HG03196 (cell line): ENCODE data around the gene LSP1.

Source experiments
- ATAC-seq: cut with Tn5 transposase; IDR thresholded peaks from one replicate; pipeline ENCODE4 v1.9.1; 2021; ENCODE audit not compliant: unreplicated experiment

LSP1 gene

GRCh38 chr11:1847006-1847735 is 5.7 kb upstream of the LSP1 start:
- ATAC-seq: no peak

DNA sequence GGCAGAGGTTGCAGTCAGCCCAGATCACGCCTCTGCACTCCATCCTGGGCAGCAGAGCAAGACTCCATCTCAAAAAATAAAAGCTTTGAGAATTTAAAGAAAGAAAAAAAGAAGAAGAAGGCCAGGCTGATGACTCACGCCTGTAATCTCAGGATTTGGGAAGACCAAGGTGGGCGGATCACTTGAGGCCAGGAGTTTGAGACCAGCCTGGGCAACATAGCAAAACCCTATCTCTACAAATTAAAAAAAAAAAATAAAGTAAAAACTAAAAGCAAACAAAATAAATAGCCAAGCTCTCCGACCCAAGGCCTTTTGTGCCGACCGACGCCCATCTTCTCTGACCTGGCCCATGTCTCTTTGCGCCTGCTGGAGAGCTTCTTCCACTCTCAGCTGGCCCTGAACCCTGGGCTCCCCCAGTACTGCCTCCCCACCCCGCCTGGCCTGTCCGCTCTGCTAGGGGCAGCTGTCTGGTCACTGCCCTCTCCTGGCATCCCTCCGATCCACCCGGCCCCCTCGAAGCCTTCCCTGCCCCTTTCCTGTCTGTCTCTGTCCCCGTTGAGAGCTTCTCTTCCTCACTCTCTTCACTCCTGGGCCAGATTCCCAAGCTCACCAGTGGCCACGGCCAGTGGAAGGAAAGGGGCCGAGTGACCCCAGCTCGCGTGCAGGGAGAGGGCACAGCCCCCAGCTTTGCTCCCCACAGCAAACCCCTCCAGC is 4.8 kb upstream of the LSP1 start:
- ATAC-seq: no peak

GRCh38 chr11:1848640-1849430 is 4.0 kb upstream of the LSP1 start:
- ATAC-seq: no peak

- ATAC-seq: no peak
These were observed 1.3 kb upstream of the LSP1 start for GRCh38 chr11:1851468-1852180.

GRCh38 chr11:1852271-1852876 is 510 bp upstream of the LSP1 start:
- no peak for ATAC-seq

DNA sequence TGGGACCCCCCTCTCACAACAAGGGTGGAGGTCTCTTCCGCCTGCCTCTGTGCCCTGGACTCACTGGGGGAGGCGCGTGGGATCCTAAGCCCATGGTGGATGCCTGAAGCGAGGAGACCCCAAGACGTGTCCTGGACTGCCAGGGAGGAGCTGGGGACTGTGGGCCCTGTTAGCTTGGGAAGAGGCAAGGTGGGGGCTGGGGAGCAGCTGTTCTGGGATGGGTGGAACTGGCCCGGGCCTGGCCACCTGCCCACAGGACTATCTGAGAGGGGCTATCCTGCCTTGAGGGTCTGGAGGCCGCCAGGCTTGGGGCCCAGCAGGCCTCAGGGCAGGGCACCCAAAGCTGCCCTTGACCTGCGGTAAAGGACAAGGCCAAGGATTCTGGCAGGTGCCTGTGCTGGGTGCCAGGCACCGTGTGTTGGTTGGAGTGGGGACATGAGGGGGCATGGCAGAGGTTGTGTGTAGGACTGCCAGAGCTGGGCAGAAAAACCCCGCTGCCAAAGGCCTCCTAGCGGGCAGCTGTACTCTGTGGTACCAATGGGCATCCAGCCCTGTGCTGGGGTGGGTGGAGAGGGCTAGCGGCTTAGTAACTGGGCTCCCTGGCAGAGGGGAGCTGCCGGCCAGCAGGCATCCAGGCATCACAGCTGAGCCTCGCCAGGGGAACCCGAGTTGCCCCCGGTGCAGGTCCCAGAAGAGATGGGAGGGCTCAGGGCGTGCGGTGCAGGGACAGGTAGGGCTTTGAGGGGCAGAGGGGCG is 670 bp downstream of the LSP1 start:
- ATAC-seq: no peak

GRCh38 chr11:1854132-1854948 is 1.5 kb downstream of the LSP1 start:
- ATAC-seq: peak; percentile 27

DNA sequence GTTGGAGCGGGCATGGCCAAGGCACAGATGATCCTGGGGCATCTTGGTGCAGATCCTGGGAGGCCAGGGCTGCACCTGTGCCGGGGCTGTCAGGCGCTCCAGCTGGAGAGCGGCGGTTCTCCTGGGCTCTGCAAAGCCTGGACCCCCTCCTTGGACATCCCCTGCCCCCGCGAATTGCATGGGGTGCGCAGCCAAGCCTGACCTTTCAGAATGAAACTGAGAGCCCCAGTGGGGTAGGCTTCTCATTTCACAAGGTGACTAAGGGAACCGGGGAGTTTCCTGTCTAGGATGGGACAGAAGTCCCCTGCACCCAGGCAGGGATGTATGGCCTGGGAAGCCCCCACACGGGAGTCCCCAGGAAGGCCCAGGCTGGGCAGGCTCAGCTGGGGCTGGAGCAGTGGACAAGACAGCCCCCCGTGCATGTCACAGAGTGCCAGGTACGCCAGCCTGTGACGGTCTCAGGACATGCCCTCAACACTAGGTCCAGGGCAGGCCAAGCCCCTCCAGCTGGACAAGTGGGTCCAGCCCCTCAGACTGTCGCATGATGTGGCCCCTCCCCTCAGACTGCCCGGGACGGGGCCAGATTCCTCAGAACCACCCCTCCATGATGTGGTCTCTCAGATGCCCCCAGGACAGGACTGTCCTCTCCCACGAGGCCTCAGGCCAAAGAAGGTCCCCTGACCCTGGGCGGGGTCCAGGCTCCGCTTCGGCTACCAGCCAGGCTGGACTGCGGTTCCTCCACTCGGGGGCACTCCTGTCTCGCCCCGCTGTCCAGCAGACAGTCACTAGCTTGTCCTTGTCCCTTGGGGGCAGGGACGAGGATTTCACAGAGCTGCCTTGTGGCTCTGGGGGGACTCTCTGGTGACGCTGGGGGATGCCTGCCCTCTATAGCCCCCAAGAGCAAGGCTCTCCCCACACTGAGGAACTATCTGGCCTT is 2.3 kb downstream of the LSP1 start:
- ATAC-seq: peak; percentile 31

- no peak for ATAC-seq
These were observed 3.0 kb downstream of the LSP1 start for GRCh38 chr11:1855886-1856265.

DNA sequence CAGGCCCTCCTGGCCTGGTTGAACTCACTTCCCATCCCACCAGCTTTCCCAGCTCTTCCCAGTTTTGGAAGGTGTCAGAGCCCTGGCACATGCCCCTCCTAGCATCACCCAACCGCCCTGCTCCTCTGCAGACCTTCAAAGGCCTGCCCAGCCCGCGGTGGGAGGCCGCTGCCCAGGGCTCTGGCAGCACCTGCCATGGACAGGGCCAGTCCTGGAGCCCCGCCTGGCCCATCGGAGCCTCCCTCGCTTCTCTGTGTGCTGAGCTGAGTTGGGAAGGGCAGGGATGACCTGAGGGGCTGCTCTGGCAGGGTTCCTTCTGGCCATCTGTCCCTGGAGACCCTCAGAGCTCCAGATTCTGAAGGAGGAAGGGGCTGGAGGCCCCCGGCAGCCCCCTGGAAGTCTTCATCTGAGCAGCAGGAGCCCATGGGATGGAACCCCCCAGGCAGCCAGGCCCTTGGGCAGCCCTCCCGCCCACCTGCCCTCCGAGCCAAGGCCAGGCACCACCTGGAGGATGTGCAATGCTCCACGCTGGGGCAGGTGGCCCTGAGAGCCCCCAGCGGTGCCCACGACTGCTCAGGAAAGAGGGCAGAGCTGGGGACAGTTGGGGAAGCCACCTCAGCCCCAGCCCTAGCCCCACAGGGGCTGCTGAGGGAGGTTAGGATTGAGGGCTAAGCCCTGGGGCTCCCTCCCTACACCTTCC is 3.6 kb downstream of the LSP1 start:
- no peak for ATAC-seq

DNA sequence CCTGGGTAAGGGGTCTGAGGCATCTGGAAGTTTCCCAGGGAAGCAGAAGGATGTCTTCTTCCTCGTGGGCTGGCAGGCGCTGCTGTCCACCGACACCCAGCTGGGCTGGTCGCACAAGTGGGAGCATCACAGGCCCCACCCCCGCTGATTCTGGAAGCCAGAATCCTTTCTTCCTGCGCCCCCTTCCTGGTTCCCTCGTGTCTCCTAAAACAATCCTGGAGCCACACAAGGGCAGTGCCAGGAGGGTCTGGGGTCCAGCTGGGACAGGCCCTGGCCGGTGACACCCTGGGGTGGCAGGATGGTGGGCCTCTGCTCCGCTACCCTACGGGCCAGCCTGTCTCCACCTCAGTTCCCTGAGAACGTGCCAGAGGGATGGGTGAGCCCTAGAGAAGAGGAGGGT is 4.2 kb downstream of the LSP1 start:
- ATAC-seq: no peak

- no peak for ATAC-seq
These were observed 5.3 kb downstream of the LSP1 start for GRCh38 chr11:1858154-1858553.

GRCh38 chr11:1858576-1858975 is 5.7 kb downstream of the LSP1 start:
- no peak for ATAC-seq

GRCh38 chr11:1859004-1859403 is 6.1 kb downstream of the LSP1 start:
- ATAC-seq: no peak

DNA sequence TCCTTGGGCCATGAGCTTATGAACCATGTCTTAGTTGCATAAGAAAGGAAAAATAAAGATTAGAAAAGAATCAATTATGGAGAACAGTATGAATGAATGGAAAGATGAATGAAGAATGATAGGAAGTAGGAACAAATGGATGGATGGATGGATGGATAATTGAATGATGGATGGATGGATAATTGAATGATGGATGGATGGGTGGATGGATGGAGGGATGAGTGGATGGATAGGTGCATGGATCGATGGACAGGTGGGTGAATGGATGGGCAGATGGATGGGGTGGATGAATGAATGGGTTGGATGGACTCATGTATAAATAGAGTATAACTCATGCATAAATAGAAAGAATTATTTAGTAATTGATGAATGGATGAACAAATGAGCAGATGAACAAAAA is 7.2 kb downstream of the LSP1 start:
- no peak for ATAC-seq

GRCh38 chr11:1861435-1862411 is 8.8 kb downstream of the LSP1 start:
- ATAC-seq: no peak
